K562 (cell line): ENCODE results near the gene LAP3. TPM values are rescaled to one million over a fixed set of nuclear protein-coding genes. Genes with fewer than 3 reads are reported as not detected.

Experiments
- ATF3 ChIP-seq, 2 experiments: fragments of 450-650 bp in 1 of 2; sonication (generic) in 1 of 2; formaldehyde crosslinking in 1 of 2; IDR thresholded peaks in 1 of 2; conservative IDR thresholded peaks in 1 of 2; 2 replicates each; pipeline versions ENCODE4 v1.6.1 to v1.8.1; 2016 to 2023; ENCODE audit warnings: mild to moderate bottlenecking in 2 of 2, moderate library complexity in 2 of 2, inconsistent platforms in 1 of 2, missing genetic modification reagents in 1 of 2
- CREM ChIP-seq: IDR thresholded peaks from 2 replicates; pipeline ENCODE4 v1.6.1; 2014; ENCODE audit warnings: antibody characterized with exemption, low read depth
- DPF2 ChIP-seq: fragments of 450-650 bp; IDR thresholded peaks from 2 replicates; pipeline ENCODE4 v1.6.1; 2016
- E2F3 ChIP-seq: fragments of 250-450 bp; sonication (Bioruptor Pico); IDR thresholded peaks from 2 replicates; pipeline ENCODE4 v1.4.0; 2020; ENCODE audit warnings: mild to moderate bottlenecking
- ELF2 ChIP-seq: fragments of 250-450 bp; sonication (Bioruptor Pico); IDR thresholded peaks from 2 replicates; pipeline ENCODE4 v1.5.0; 2021; ENCODE audit warnings: mild to moderate bottlenecking
- ELF4 ChIP-seq: fragments of 450-650 bp; formaldehyde crosslinking; IDR thresholded peaks from 2 replicates; pipeline ENCODE4 v1.4.0; 2022; ENCODE audit warnings: missing genetic modification characterization
- ELK1 ChIP-seq: sonication (generic); formaldehyde crosslinking; IDR thresholded peaks from 2 replicates; pipeline ENCODE4 v1.8.1; 2022; ENCODE audit warnings: missing genetic modification reagents
- ETV1 ChIP-seq: fragments of 450-650 bp; conservative IDR thresholded peaks from 2 replicates; pipeline ENCODE4 v1.6.1; 2016; ENCODE audit warnings: missing genetic modification characterization, control low read depth, low read depth, missing compliant biosample characterization
- FOXA1 ChIP-seq: fragments of 450-650 bp; IDR thresholded peaks from 2 replicates; pipeline ENCODE4 v1.6.1; 2016; ENCODE audit warnings: mild to moderate bottlenecking, borderline replicate concordance
- FUS ChIP-seq: fragments of 200-400 bp; formaldehyde crosslinking; optimal IDR thresholded peaks from 2 replicates; pipeline ENCODE3; 2017; ENCODE audit warnings: low read depth, low read length
- HBP1 ChIP-seq: fragments of 450-650 bp; formaldehyde crosslinking; IDR thresholded peaks from 2 replicates; pipeline ENCODE4 v1.4.0; 2022; ENCODE audit warnings: missing genetic modification characterization
- HNRNPL ChIP-seq: fragments of 200-400 bp; formaldehyde crosslinking; IDR thresholded peaks from 2 replicates; pipeline ENCODE4 v1.6.1; 2017; ENCODE audit warnings: low read depth, mild to moderate bottlenecking, low read length
- JUND ChIP-seq, 2 experiments: IDR thresholded peaks; 2 replicates in 1 of 2; 3 replicates in 1 of 2; pipeline ENCODE4 v1.6.1; 2011; ENCODE audit warnings: borderline replicate concordance in 2 of 2, low read depth in 2 of 2, low read length in 2 of 2, improper control_type of control experiment in 1 of 2, missing biosample characterization in 1 of 2, missing genetic modification characterization in 1 of 2, missing genetic modification reagents in 1 of 2
- NEUROD1 ChIP-seq: fragments of 150-350 bp; IDR thresholded peaks from 2 replicates; pipeline ENCODE4 v1.6.1; 2014; ENCODE audit warnings: borderline replicate concordance, low read length, low read depth; ENCODE audit not compliant: partially characterized antibody
- POLR2B ChIP-seq: fragments of 450-650 bp; IDR thresholded peaks from 2 replicates; pipeline ENCODE4 v1.6.1; 2018; ENCODE audit warnings: low read depth; ENCODE audit not compliant: partially characterized antibody
- PTTG1 ChIP-seq: fragments of 450-650 bp; IDR thresholded peaks from 2 replicates; pipeline ENCODE4 v1.6.1; 2016; ENCODE audit warnings: low read depth, mild to moderate bottlenecking, missing genetic modification characterization, missing compliant biosample characterization
- SIN3A ChIP-seq, 2 experiments: fragments of 150-350 bp in 1 of 2; IDR thresholded peaks; 2 replicates each; pipeline ENCODE4 v1.6.1; 2011 to 2016; ENCODE audit warnings: borderline replicate concordance in 2 of 2, low read depth in 2 of 2, low read length in 2 of 2, mild to moderate bottlenecking in 2 of 2, moderate library complexity in 2 of 2; ENCODE audit not compliant: control insufficient read depth in 1 of 2
- SMARCA5 ChIP-seq: fragments of 450-650 bp; IDR thresholded peaks from 2 replicates; pipeline ENCODE4 v1.6.1; 2016
- STAT5B ChIP-seq: fragments of 250-450 bp; sonication (Bioruptor Pico); IDR thresholded peaks from 2 replicates; pipeline ENCODE4 v1.8.0; 2021; ENCODE audit warnings: mild to moderate bottlenecking, inconsistent platforms
- XRCC3 ChIP-seq: fragments of 450-650 bp; IDR thresholded peaks from 2 replicates; pipeline ENCODE4 v1.6.1; 2017; ENCODE audit warnings: mild to moderate bottlenecking, moderate library complexity
- ZNF239 ChIP-seq: fragments of 250-450 bp; sonication (Bioruptor Pico); IDR thresholded peaks from 2 replicates; pipeline ENCODE4 v1.4.0; 2020; ENCODE audit warnings: mild to moderate bottlenecking
- ZNF311 ChIP-seq: fragments of 250-450 bp; sonication (Bioruptor Pico); IDR thresholded peaks from 2 replicates; pipeline ENCODE4 v1.4.0; 2020; ENCODE audit warnings: mild to moderate bottlenecking, moderate library complexity
- ZNF449 ChIP-seq: fragments of 250-450 bp; sonication (Bioruptor Pico); IDR thresholded peaks from 2 replicates; pipeline ENCODE4 v1.8.0; 2022; ENCODE audit warnings: moderate library complexity, mild to moderate bottlenecking, inconsistent platforms
- polyA plus RNA-seq, 8 experiments: library from polyadenylated mRNA; depleted of rRNA in 4 of 8; stranded (reverse) in 5 of 8; unstranded in 3 of 8; fragments of >200 nt; fragmentation: Nextera tagmentation in 2 of 8; fragmentation: Illumina TruSeq in 1 of 8; extraction: Ambion mirVana in 2 of 8; extraction: Trizol in 1 of 8; gene quantifications; 2 replicates each; pipeline versions ENCODE4 v1.2.1 to v1.2.3, GENCODE V29; 2011 to 2014; ENCODE audit warnings: inconsistent platforms in 1 of 8, missing spikeins in 1 of 8
- total RNA-seq, 7 experiments: library from RNA; depleted of rRNA in 6 of 7; stranded (reverse); fragments of >200 nt in 6 of 7; fragmentation: Illumina TruSeq in 2 of 7; extraction: Trizol in 2 of 7; gene quantifications; 2 replicates each; pipeline versions ENCODE4 v1.2.1 to v1.2.3, GENCODE V29; 2011 to 2021; ENCODE audit warnings: low replicate concordance in 1 of 7

LAP3 gene
- total and polyA plus RNA-seq, 9 of the 15 experiments (the other 6 are each of a cell fraction or from before 2014, with no cell fraction given), result 82.3 to 170 (median 107) TPM

GRCh38 chr4:17614416-17615299, 37.7 kb downstream of the LAP3 start, which contains the start of gene MED28 (continued):
- TF ChIP-seq HNRNPL (no peak), SMARCA5 (no peak), PTTG1 (tag) (no peak), ELF4 (CRISPR knock-in tag) (no peak), FOXA1 (no peak), SIN3A (IDR thresholded peaks at IDR 0.05; ENCODE audit: borderline replicate concordance in 2 of 2, control insufficient read depth in 1 of 2, low read depth in 2 of 2, low read length in 2 of 2) (peak; percentile 69 to 87; a peak in 2 of 4 replicates), ETV1 (tag) (peak; percentile 54; the same call in 1 of the 2 replicates), DPF2 (no peak), STAT5B (CRISPR knock-in tag) (no peak), JUND (IDR thresholded peaks at IDR 0.05; ENCODE audit: borderline replicate concordance, low read depth, low read length) (no peak), JUND (tag; IDR thresholded peaks at IDR 0.05; ENCODE audit: borderline replicate concordance, low read depth, low read length) (no peak), ELK1 (CRISPR knock-in tag) (no peak), CREM (peak; percentile 43; the same call in 1 of the 2 replicates), ELF2 (CRISPR knock-in tag) (peak; percentile 81), ATF3 (IDR thresholded peaks at IDR 0.05) (peak; percentile 61), ATF3 (CRISPR knock-in tag; conservative IDR thresholded peaks at IDR 0.05) (no peak), HBP1 (no peak), ZNF311 (CRISPR knock-in tag) (no peak), E2F3 (no peak), FUS (no peak), POLR2B (peak; percentile 93), ZNF239 (CRISPR knock-in tag) (no peak), XRCC3 (no peak), NEUROD1 (no peak), ZNF449 (no peak)
